VCaP (cell line): Measurements from ENCODE around the gene TNS1.

Experiments used
- H3K27ac ChIP-seq: fragments of 450-650 bp; 2 replicates; pipeline ENCODE4 v1.5.1; 2017
- TF ChIP-seq, protein P1 (sequence below): fragments of 450-650 bp; conservative IDR thresholded peaks from 2 replicates; pipeline ENCODE4 v1.5.1; 2017; ENCODE audit warnings: mild to moderate bottlenecking, moderate library complexity

TNS1 gene

DNA sequence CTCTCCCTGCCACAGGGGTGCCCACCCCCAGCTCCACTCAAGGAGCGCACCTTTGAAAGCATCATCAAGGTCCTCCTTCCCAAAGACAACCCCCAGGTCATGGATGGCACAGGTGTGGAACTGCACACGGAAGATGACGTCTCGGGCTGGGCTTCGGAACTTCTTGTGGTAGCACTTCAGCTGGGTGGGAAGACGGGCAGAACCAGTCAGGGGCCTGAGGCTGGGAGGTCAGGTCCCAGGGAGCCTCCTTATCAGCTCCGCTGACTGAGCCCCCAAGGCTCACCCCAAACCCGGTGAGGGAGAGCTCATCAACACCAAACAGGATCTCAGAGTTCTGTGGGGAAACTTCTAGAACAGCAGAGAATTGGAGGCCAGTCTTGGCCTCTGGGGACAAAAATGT, 117.8 kb downstream of the TNS1 start:
- TF ChIP-seq, protein P1, sequence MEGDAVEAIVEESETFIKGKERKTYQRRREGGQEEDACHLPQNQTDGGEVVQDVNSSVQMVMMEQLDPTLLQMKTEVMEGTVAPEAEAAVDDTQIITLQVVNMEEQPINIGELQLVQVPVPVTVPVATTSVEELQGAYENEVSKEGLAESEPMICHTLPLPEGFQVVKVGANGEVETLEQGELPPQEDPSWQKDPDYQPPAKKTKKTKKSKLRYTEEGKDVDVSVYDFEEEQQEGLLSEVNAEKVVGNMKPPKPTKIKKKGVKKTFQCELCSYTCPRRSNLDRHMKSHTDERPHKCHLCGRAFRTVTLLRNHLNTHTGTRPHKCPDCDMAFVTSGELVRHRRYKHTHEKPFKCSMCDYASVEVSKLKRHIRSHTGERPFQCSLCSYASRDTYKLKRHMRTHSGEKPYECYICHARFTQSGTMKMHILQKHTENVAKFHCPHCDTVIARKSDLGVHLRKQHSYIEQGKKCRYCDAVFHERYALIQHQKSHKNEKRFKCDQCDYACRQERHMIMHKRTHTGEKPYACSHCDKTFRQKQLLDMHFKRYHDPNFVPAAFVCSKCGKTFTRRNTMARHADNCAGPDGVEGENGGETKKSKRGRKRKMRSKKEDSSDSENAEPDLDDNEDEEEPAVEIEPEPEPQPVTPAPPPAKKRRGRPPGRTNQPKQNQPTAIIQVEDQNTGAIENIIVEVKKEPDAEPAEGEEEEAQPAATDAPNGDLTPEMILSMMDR, result no peak
- H3K27ac ChIP-seq, result no peak overlapping the region

- TF ChIP-seq, protein P1, result no peak
- H3K27ac ChIP-seq, result no peak overlapping the region
Observed at GRCh38 chr2:217880891-217881290, 121.9 kb downstream of the TNS1 start.

DNA sequence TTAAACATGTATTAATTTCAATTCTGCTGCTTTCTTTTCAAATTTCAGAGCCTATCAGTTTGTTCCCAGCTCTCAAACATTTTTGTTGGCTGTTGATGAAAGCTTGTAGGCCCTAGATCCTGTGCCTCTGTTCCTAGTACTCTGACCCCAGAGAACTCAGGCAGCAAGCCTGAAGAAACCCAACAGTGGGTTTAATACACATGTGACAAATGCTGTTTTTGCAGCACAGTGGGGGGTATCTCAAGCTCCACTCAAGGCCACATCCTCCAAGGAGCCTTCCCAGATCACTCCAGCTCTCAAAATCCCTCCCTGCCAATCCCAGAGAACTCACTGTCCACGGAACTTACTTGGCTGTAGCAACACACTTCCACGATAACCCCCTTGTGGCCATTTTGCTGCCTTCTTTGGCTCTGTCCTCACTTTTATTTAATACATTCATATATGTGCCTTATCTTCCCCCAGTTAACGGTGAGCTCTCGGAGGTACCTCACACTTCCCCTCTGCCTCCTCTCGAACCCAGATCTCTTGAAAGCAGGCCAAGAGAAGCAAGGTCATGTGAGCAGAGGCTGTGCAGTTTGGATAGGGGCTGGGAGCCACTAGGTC, 122.4 kb downstream of the TNS1 start:
- no peak overlapping the region for H3K27ac ChIP-seq
- TF ChIP-seq, protein P1, result no peak

DNA sequence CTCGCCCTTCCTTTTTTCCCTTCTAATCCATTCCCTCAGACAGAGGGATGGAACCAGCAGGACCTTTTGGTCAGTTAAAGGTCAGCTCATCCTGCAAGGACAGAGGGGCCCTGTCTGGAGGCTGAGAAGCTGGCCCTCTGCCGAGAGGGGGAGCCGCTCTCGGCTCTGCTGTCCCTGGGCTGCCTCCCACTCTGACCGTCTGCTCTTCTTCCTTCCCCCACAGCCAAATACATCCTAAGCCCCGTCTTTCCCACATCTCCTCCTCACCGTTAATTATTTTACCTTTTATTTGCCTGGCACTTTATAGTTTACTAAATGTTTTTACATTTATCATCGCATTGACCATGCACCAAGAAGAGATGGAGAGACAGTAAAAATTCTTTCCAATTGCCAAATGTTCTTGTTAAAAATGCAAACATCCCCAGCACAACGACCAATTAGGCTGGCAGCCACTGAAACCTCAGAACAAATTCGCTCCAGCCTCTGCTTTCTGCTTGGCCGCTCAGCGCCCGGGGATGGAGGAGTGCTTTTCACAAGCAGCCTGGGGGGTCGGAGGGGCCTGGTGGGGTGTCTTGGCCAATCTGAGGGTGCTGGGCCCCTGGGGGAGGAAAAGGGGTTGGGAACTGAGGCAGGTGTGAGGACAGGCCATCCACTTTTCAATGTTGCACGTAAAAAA, 123.7 kb downstream of the TNS1 start:
- H3K27ac ChIP-seq, result peak overlapping the region; percentile 15; the same call in 1 of the 2 replicates
- TF ChIP-seq, protein P1, result no peak

GRCh38 chr2:217877866-217878265, 124.9 kb downstream of the TNS1 start:
- no peak overlapping the region for H3K27ac ChIP-seq
- TF ChIP-seq, protein P1, result no peak

GRCh38 chr2:217876253-217876570, 126.6 kb downstream of the TNS1 start:
- no peak overlapping the region for H3K27ac ChIP-seq
- TF ChIP-seq, protein P1, result no peak

- TF ChIP-seq, protein P1, result no peak
Observed at GRCh38 chr2:217875556-217876252, 127.1 kb downstream of the TNS1 start.

More at GRCh38 chr2:217875556-217876252, 127.1 kb downstream of the TNS1 start:
- H3K27ac ChIP-seq, result no peak overlapping the region
